Pons (tissue), 1 donor: ENCODE measurements around the gene MAP2K3.
"Not testable (repeated sequence)": the region's sequence is repeated elsewhere in the genome, so short reads cannot be mapped to it uniquely, and the experiment has no call there.

Source experiments
- DNase-seq: peaks from one replicate; pipeline ENCODE4 v3.0.0-alpha.2; 2016; ENCODE audit warnings: low spot score

The MAP2K3 gene

GRCh38 chr17:21330436-21331160 is 46.1 kb downstream of the MAP2K3 start:
- no peak for DNase-seq

- not testable (repeated sequence) for DNase-seq
Measured at GRCh38 chr17:21336541-21337294, 52.2 kb downstream of the MAP2K3 start.

GRCh38 chr17:21337981-21338625 is 53.6 kb downstream of the MAP2K3 start:
- not testable (repeated sequence) for DNase-seq

- DNase-seq = no peak
Measured at GRCh38 chr17:21339011-21339410, 54.5 kb downstream of the MAP2K3 start.

GRCh38 chr17:21339571-21339970 is 55.1 kb downstream of the MAP2K3 start:
- DNase-seq = not testable (repeated sequence)

GRCh38 chr17:21340407-21340806 is 55.9 kb downstream of the MAP2K3 start:
- DNase-seq = not testable (repeated sequence)

GRCh38 chr17:21341279-21341678 is 56.8 kb downstream of the MAP2K3 start:
- DNase-seq = not testable (repeated sequence)

GRCh38 chr17:21341925-21342540 is 57.5 kb downstream of the MAP2K3 start:
- DNase-seq = not testable (repeated sequence)

- DNase-seq = not testable (repeated sequence)
Measured at GRCh38 chr17:21343061-21343949, 58.8 kb downstream of the MAP2K3 start.

GRCh38 chr17:21344801-21345200 is 60.3 kb downstream of the MAP2K3 start:
- not testable (repeated sequence) for DNase-seq

GRCh38 chr17:21345236-21345635 is 60.7 kb downstream of the MAP2K3 start:
- no peak for DNase-seq

- not testable (repeated sequence) for DNase-seq
Measured at GRCh38 chr17:21346107-21346506, 61.6 kb downstream of the MAP2K3 start.

GRCh38 chr17:21346651-21347250 is 62.2 kb downstream of the MAP2K3 start:
- DNase-seq = not testable (repeated sequence)

- DNase-seq = not testable (repeated sequence)
Measured at GRCh38 chr17:21347660-21348059, 63.1 kb downstream of the MAP2K3 start.

GRCh38 chr17:21348081-21348925 is 63.8 kb downstream of the MAP2K3 start:
- DNase-seq = not testable (repeated sequence)

- DNase-seq = not testable (repeated sequence)
Measured at GRCh38 chr17:21348926-21349261, 64.4 kb downstream of the MAP2K3 start.

GRCh38 chr17:21349358-21350050 is 65.0 kb downstream of the MAP2K3 start:
- not testable (repeated sequence) for DNase-seq

GRCh38 chr17:21350495-21350894 is 66.0 kb downstream of the MAP2K3 start:
- DNase-seq = not testable (repeated sequence)

GRCh38 chr17:21351366-21352065 is 67.0 kb downstream of the MAP2K3 start:
- no peak for DNase-seq
